Fibroblast of the aortic adventitia (primary cell): ENCODE results near the gene UBR1. TPM values are rescaled to one million over a fixed set of nuclear protein-coding genes. Genes with fewer than 3 reads are reported as not detected.
A peak's percentile ranks its signal among the peaks of the same experiment; 100 is the strongest.
"Not testable (repeated sequence)": the region's sequence is repeated elsewhere in the genome, so short reads cannot be mapped to it uniquely, and the experiment has no call there.

Experiments
- DNase-seq: peaks from one replicate; pipeline ENCODE4 v3.0.0-alpha.2; 2010; ENCODE audit warnings: low read depth
- H3K4me3 ChIP-seq: 2 replicates; pipeline ENCODE4 v1.5.1; 2011; ENCODE audit warnings: low read depth, mild to moderate bottlenecking, control low read depth, low read length, moderate library complexity
- CTCF ChIP-seq: IDR thresholded peaks from 2 replicates; pipeline ENCODE4 v1.5.1; 2011; ENCODE audit warnings: mild to moderate bottlenecking, low read length, control low read depth, inconsistent platforms; ENCODE audit not compliant: insufficient read depth
- total RNA-seq: library from RNA; depleted of rRNA; stranded (reverse); fragments of >200 nt; gene quantifications from 2 replicates; pipeline ENCODE4 v1.2.3, GENCODE V29; 2012; ENCODE audit warnings: low replicate concordance

Gene UBR1
- total RNA-seq, 1 donor, result 38.1 TPM

DNA sequence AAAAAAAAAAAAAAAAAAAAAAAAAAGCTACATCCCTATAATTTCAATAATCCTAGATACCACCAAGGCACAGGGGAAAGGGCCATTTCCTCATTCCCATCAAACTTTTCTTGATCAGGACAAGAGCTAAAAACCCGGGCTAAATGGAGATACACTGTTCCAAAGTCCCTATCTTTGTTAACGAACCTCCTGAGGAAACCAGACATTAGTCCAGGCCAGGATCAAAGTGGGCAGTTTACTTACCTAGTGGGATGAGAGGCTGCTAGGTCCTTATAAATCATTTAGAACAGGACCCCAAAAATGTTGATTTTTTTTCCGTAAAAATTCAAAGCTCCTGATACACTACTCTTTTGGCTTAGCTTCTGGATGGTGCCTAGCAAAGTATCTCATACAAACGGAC, 35.6 kb downstream of the UBR1 start:
- no peak overlapping the region for H3K4me3 ChIP-seq
- TF ChIP-seq CTCF, result no peak
- no peak for DNase-seq

DNA sequence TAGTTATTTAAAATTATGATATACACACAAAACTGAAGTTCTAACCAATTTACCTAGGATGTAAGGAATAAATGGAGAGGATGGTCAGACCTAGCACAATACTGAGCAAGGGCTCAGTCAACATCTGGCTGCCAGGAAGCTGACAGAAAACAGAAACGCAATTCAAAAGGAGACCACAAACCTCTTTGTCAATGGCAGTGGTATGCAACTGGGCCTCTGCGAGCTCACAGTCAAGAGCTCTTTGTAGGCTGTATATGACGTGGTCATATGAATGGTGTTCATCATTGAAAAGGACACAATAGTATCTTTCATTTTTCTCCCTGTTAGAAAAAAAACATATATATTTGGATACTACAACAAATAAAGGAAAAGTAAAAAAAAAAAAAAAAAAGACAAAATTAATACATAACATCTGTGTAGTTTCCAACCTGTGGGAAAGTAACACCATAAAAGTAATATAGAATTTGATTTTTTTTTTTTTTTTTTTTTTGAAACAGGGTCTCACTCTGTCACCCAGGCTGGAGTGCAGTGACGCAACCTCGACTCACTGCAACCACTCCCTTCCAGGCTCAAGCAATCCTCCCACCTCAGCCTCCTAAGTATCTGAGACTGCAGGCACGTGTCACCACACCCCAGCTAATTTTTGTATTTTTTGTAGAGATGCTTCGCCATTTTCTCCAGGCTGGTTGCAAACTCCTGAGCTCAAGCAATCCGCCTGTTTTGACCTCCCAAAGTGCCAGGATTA, 37.9 kb downstream of the UBR1 start:
- DNase-seq, result peak; percentile 67
- TF ChIP-seq CTCF, result no peak
- H3K4me3 ChIP-seq, result no peak overlapping the region

DNA sequence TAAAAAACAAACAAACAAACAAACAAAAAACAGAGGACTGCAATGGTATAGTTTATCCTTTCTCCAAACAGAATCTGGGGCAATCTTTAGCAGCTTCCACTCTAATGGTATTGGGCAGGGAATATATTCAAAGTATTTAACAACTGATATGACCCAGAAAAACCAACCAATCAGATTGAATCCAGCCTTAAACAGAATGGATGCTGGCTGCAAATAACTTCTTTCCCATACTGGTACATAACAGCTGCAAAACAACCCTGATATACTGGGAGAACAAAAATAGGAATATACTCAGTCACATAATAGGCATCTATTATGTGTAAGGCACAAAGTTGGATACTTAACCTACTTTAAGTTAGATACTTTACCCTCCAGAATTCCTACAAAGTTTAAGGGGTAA, 49.1 kb downstream of the UBR1 start:
- no peak for DNase-seq
- no peak for TF ChIP-seq CTCF
- no peak overlapping the region for H3K4me3 ChIP-seq

- no peak for TF ChIP-seq CTCF
- H3K4me3 ChIP-seq, result no peak overlapping the region
- DNase-seq, result no peak
These were observed 53.0 kb downstream of the UBR1 start for GRCh38 chr15:43052860-43053259.

DNA sequence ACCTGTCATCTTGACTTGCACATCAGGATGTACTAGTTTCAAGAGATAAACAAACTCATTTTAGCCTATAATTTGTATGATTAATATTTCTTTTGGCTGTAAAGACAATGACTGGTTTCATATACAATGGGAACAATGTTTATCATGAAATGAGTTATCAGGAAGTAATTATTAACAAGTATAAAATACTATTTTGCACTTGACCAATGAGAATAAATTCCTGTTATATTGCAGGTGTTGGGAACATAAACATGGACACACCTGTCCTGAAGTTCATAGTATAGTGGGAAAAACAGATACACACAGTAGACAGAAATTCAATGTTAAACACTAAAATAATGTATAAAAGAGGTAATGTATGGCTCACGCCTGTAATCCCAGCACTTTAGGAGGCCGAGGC, 56.9 kb downstream of the UBR1 start:
- no peak overlapping the region for H3K4me3 ChIP-seq
- TF ChIP-seq CTCF, result no peak
- no peak for DNase-seq

DNA sequence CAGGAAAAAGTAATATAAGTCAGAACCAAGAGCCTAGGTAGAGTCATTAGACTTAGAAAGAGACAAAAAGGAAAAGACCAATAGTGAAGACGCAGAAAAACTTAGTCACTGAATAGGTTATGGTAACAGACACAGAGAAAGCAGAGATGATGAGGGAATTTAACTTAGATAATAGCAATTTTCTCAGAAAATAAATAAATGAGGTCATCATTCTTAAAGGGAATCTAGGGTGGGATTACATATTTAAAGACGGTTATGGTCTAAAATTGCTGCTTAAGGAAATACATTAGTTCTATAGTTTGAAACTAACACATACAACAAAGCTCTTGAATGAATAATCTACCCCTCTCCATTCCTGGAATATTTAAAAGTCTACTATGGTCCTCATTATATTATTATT, 59.4 kb downstream of the UBR1 start:
- no peak overlapping the region for H3K4me3 ChIP-seq
- no peak for TF ChIP-seq CTCF
- no peak for DNase-seq

DNA sequence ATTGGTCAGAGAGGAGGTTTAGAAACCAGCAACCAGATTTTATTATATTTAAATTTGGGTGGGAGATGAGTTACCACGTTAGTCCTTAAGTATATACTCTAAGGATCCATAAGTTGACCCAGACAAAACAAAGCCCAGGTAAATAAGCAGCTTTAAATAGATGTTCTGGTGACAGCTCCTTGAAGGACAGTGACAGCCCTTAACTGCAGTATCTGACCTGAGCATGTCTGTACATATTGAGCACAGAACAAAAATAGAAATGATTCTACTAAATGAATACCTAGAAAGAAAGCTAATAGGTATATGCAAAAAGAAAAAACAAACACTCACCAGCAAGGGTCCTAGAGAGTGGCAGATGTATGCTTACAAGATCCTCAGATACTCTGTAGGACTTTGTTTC, 63.0 kb downstream of the UBR1 start:
- TF ChIP-seq CTCF, result no peak
- no peak for DNase-seq

GRCh38 chr15:43041085-43041484, 64.8 kb downstream of the UBR1 start:
- H3K4me3 ChIP-seq, DNase-seq: not testable (repeated sequence)

More for the DNA sequence above, 63.0 kb downstream of the UBR1 start:
- H3K4me3 ChIP-seq, result no peak overlapping the region

DNA sequence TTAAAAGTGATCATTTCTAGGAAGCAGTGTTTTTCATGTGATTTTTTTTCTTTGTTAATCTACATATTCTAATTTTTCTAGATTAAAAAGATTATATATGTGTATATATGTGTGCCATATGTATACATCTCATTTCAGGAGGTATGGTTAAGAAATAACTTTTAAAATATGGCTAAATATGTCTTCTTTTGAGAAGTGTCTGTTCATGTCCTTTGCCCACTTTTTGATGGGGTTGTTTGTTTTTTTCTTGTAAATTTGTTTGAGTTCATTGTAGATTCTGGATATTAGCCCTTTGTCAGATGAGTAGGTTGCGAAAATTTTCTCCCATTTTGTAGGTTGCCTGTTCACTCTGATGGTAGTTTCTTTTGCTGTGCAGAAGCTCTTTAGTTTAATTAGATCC, 70.6 kb downstream of the UBR1 start:
- not testable (repeated sequence) for H3K4me3 ChIP-seq, DNase-seq
